ENCODE data around the gene RAB6C. TPM values are rescaled to one million over a fixed set of nuclear protein-coding genes. Genes with fewer than 3 reads are reported as not detected.
"Not testable (repeated sequence)": the region's sequence is repeated elsewhere in the genome, so short reads cannot be mapped to it uniquely, and the experiment has no call there.

The RAB6C gene
- total RNA-seq, 1 donor from 2014 or later = not detected

- no peaks in the 10 kb centered on the region for H3K9me3 Mint-ChIP-seq (ENCODE audit: low read depth)
- no peak for DNase-seq (ENCODE audit: low spot score, unreplicated experiment)
- no peak overlapping the region for H3K4me3 Mint-ChIP-seq (ENCODE audit: low read depth)
- no peaks in the 10 kb centered on the region for H3K36me3 Mint-ChIP-seq (ENCODE audit: insufficient read depth)
- H3K4me1 Mint-ChIP-seq (ENCODE audit: low read depth) = no peaks in the 10 kb centered on the region
- H3K27me3 Mint-ChIP-seq = peaks cover 11% of the 10 kb centered on the region
- no peak overlapping the region for H3K27ac Mint-ChIP-seq
- no peak for TF ChIP-seq CTCF (IDR thresholded peaks at IDR 0.05; ENCODE audit: unreplicated experiment)
Measured at GRCh38 chr2:129945557-129945956, 33.9 kb upstream of the RAB6C start.

- H3K4me3 Mint-ChIP-seq (ENCODE audit: low read depth); H3K9me3 Mint-ChIP-seq (ENCODE audit: low read depth): not testable (repeated sequence)
Measured at GRCh38 chr2:129947712-129948111, 31.8 kb upstream of the RAB6C start.

GRCh38 chr2:129956171-129956570 lies 23.3 kb upstream of the RAB6C start:
- not testable (repeated sequence) for DNase-seq (ENCODE audit: low spot score, unreplicated experiment); H3K27ac Mint-ChIP-seq; H3K27me3 Mint-ChIP-seq; H3K9me3 Mint-ChIP-seq (ENCODE audit: low read depth); H3K4me3 Mint-ChIP-seq (ENCODE audit: low read depth); H3K36me3 Mint-ChIP-seq (ENCODE audit: insufficient read depth)
- H3K4me1 Mint-ChIP-seq (ENCODE audit: low read depth) = peaks cover 25% of the 10 kb centered on the region

More at GRCh38 chr2:129947712-129948111, 31.8 kb upstream of the RAB6C start:
- H3K27ac Mint-ChIP-seq; H3K4me1 Mint-ChIP-seq (ENCODE audit: low read depth); H3K36me3 Mint-ChIP-seq (ENCODE audit: insufficient read depth); DNase-seq (ENCODE audit: low spot score, unreplicated experiment): not testable (repeated sequence)
- peaks cover 11% of the 10 kb centered on the region for H3K27me3 Mint-ChIP-seq

GRCh38 chr2:129957891-129958290 lies 21.6 kb upstream of the RAB6C start:
- DNase-seq (ENCODE audit: low spot score, unreplicated experiment) = no peak
- Mint-ChIP-seq H3K27me3 (no peaks in the 10 kb centered on the region), H3K4me1 (ENCODE audit: low read depth) (peaks cover 34% of the 10 kb centered on the region), H3K9me3 (ENCODE audit: low read depth) (no peaks in the 10 kb centered on the region), H3K36me3 (ENCODE audit: insufficient read depth) (no peaks in the 10 kb centered on the region), H3K27ac (no peak overlapping the region), H3K4me3 (ENCODE audit: low read depth) (no peak overlapping the region)
- TF ChIP-seq CTCF (IDR thresholded peaks at IDR 0.05; ENCODE audit: unreplicated experiment) = no peak

GRCh38 chr2:129958736-129959135 lies 20.7 kb upstream of the RAB6C start:
- not testable (repeated sequence) for H3K27ac Mint-ChIP-seq; H3K36me3 Mint-ChIP-seq (ENCODE audit: insufficient read depth); H3K9me3 Mint-ChIP-seq (ENCODE audit: low read depth); H3K27me3 Mint-ChIP-seq; H3K4me3 Mint-ChIP-seq (ENCODE audit: low read depth); DNase-seq (ENCODE audit: low spot score, unreplicated experiment)
- peaks cover 34% of the 10 kb centered on the region for H3K4me1 Mint-ChIP-seq (ENCODE audit: low read depth)

- not testable (repeated sequence) for H3K4me1 Mint-ChIP-seq (ENCODE audit: low read depth); H3K27ac Mint-ChIP-seq; DNase-seq (ENCODE audit: low spot score, unreplicated experiment); H3K9me3 Mint-ChIP-seq (ENCODE audit: low read depth); H3K4me3 Mint-ChIP-seq (ENCODE audit: low read depth); H3K36me3 Mint-ChIP-seq (ENCODE audit: insufficient read depth); H3K27me3 Mint-ChIP-seq
Measured at GRCh38 chr2:129968605-129969004, 10.9 kb upstream of the RAB6C start.

GRCh38 chr2:129975016-129975774 lies 4.3 kb upstream of the RAB6C start:
- Mint-ChIP-seq H3K4me3 (ENCODE audit: low read depth) (no peak overlapping the region), H3K36me3 (ENCODE audit: insufficient read depth) (no peaks in the 10 kb centered on the region), H3K9me3 (ENCODE audit: low read depth) (no peaks in the 10 kb centered on the region), H3K27me3 (peaks cover 23% of the 10 kb centered on the region), H3K4me1 (ENCODE audit: low read depth) (peaks cover 6% of the 10 kb centered on the region), H3K27ac (no peak overlapping the region)
- no peak for TF ChIP-seq CTCF (IDR thresholded peaks at IDR 0.05; ENCODE audit: unreplicated experiment)
- DNase-seq (ENCODE audit: low spot score, unreplicated experiment) = no peak

- H3K27ac Mint-ChIP-seq; H3K4me3 Mint-ChIP-seq (ENCODE audit: low read depth); DNase-seq (ENCODE audit: low spot score, unreplicated experiment); H3K9me3 Mint-ChIP-seq (ENCODE audit: low read depth); H3K4me1 Mint-ChIP-seq (ENCODE audit: low read depth); H3K36me3 Mint-ChIP-seq (ENCODE audit: insufficient read depth): not testable (repeated sequence)
- peaks cover 39% of the 10 kb centered on the region for H3K27me3 Mint-ChIP-seq
Measured at GRCh38 chr2:129976969-129977368, 2.5 kb upstream of the RAB6C start.
